Left ventricle myocardium inferior (tissue), 1 donor: ENCODE results near the gene COL15A1. TPM values are rescaled to one million over a fixed set of nuclear protein-coding genes. Genes with fewer than 3 reads are reported as not detected.

Experiments used
- DNase-seq: peaks from one replicate; pipeline ENCODE4 v3.0.0-alpha.2; 2020
- H3K27ac ChIP-seq: fragments of 200-600 bp; replicated peaks from 2 replicates; pipeline ENCODE4 v1.8.0; 2021
- H3K27me3 ChIP-seq: fragments of 200-600 bp; 2 replicates; pipeline ENCODE4 v1.8.0; 2021; ENCODE audit warnings: low read depth
- H3K36me3 ChIP-seq: fragments of 200-600 bp; 2 replicates; pipeline ENCODE4 v1.8.0; 2021
- H3K4me1 ChIP-seq: fragments of 200-600 bp; 2 replicates; pipeline ENCODE4 v1.8.0; 2021
- H3K4me3 ChIP-seq: fragments of 200-600 bp; 2 replicates; pipeline ENCODE4 v1.8.0; 2021; ENCODE audit warnings: mild to moderate bottlenecking, moderate library complexity
- H3K9me3 ChIP-seq: fragments of 200-600 bp; replicated peaks from 2 replicates; pipeline ENCODE4 v1.8.0; 2021
- intact Hi-C: fragments of 100-400 bp; cut with micrococcal nuclease; formaldehyde crosslinking; loops from one replicate; pipeline ENCODE4 v1.11.0; 2022
- total RNA-seq: library from RNA; stranded (reverse); fragmentation: NEBNext Ultra II Directional; extraction: Animal tissue kit (Norgen Biotek cat#: 25700); gene quantifications from one replicate; pipeline ENCODE4 v1.2.1, GENCODE V29; 2021
- TF ChIP-seq, protein P1 (sequence below): fragments of 200-600 bp; IDR thresholded peaks from 2 replicates; pipeline ENCODE4 v1.8.0; 2021; ENCODE audit warnings: antibody characterized with exemption, mild to moderate bottlenecking, borderline replicate concordance
- donor health status: DM: no; HTN: yes; CAD: no; lungs with severe emphysema.

The COL15A1 gene
- total RNA-seq, 1 donor from 2014 or later: 45.4 TPM

DNA sequence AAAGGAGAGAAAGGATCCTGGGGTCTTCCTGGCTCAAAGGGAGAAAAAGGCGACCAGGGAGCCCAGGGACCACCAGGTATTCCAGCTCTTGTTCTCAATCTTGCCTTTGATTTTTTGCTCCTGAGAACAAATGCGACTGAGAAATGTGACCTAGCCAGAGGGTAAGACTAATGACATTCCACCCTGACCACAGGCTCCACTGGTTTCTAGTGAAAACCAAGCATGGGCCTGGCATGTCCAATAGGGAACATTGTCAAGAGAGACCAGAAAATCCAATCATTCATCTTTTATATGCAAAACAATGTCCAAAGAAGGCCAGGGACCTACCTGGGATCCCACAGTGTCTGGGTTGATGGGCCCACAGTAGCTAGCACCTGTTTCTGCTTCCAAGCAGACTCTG, 110.9 kb downstream of the COL15A1 start:
- Histone ChIP-seq H3K4me3 (no peak overlapping the region), H3K27ac (no peak overlapping the region), H3K9me3 (no peaks in the 10 kb centered on the region), H3K4me1 (peaks cover 25% of the 10 kb centered on the region), H3K36me3 (peaks cover 66% of the 10 kb centered on the region), H3K27me3 (no peaks in the 10 kb centered on the region)
- intact Hi-C loops: no loop called here
- no peak for DNase-seq
- TF ChIP-seq, protein P1, sequence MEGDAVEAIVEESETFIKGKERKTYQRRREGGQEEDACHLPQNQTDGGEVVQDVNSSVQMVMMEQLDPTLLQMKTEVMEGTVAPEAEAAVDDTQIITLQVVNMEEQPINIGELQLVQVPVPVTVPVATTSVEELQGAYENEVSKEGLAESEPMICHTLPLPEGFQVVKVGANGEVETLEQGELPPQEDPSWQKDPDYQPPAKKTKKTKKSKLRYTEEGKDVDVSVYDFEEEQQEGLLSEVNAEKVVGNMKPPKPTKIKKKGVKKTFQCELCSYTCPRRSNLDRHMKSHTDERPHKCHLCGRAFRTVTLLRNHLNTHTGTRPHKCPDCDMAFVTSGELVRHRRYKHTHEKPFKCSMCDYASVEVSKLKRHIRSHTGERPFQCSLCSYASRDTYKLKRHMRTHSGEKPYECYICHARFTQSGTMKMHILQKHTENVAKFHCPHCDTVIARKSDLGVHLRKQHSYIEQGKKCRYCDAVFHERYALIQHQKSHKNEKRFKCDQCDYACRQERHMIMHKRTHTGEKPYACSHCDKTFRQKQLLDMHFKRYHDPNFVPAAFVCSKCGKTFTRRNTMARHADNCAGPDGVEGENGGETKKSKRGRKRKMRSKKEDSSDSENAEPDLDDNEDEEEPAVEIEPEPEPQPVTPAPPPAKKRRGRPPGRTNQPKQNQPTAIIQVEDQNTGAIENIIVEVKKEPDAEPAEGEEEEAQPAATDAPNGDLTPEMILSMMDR: no peak

DNA sequence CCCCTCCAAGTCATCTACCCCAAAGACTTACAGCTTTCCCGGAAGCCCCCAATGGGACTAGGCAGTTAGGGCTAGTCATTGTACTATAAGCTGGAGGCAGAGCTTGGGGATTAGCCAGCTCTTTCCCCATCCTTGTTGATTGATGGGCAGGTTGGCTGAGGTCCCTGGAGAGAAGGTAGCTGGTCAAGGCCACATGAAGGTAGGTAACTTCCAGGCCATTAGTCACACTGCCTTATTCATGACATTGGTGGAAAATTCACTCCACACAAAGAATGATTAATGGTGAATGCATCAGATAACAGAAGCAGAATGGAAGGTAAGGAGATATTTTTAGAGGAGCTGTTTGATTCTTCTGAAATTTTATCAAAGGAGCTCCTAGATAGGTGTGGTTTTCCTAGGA, 111.7 kb downstream of the COL15A1 start:
- Histone ChIP-seq H3K27ac (no peak overlapping the region), H3K36me3 (peaks cover 61% of the 10 kb centered on the region), H3K9me3 (no peaks in the 10 kb centered on the region), H3K4me1 (peaks cover 33% of the 10 kb centered on the region), H3K4me3 (no peak overlapping the region), H3K27me3 (no peaks in the 10 kb centered on the region)
- DNase-seq: no peak
- TF ChIP-seq, protein P1: no peak
- intact Hi-C loops: no loop called here

DNA sequence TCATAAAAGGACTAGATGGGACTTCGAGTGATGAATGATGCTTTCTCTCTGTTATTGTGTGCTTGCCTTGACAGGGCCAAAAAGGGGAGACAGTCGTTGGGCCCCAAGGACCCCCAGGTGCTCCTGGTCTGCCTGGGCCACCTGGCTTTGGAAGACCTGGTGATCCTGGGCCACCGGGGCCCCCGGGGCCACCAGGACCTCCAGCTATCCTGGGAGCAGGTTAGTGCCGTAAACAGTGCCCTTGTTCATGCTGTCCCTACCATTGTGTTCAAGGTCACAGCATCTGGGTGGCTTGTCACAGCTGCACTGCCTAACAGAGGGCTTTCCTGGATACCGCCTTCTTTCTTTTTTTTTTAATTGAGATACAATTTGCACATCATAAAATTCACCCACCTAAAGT, 112.5 kb downstream of the COL15A1 start:
- Histone ChIP-seq H3K4me1 (peaks cover 33% of the 10 kb centered on the region), H3K9me3 (no peaks in the 10 kb centered on the region), H3K27ac (no peak overlapping the region), H3K4me3 (no peak overlapping the region), H3K27me3 (no peaks in the 10 kb centered on the region), H3K36me3 (peaks cover 60% of the 10 kb centered on the region)
- intact Hi-C loops: no loop called here
- DNase-seq: no peak
- TF ChIP-seq, protein P1: no peak

DNA sequence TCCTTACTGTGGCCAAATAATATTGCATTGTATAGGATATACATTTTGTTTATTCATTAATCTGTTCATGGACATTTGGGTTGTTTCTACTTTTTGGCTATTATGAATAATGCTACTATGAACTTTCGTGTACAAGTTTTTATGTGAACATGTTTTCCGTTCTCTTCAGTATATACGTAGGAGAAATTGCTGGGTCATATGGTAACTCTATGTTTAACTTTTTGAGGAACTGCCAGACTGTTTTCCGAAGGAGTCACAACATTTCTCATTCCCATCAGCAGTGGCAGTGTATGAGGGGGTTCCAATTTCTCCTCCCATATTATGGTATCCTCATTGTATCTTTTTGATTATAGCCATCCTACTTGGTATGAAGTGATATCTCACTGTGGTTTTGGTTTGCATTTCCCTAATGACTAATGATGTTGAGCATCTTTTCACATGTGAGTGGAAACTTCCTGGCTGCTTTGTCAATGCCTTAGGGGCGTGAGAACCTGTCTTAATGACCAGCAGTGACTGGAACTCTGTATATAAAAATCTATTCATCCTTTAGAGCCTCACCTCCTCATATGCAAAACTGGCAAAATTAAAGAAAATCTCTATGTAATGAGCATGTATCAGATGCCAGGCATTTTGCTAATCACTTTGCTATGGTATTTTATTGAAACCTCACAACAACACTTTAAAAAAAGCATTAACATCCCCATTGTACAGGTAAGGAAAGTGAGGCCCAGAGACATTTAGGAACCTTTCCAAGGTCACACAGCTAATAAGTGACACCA, 113.4 kb downstream of the COL15A1 start:
- no peak for DNase-seq
- H3K4me3 ChIP-seq: no peak overlapping the region
- TF ChIP-seq, protein P1: no peak
- peaks cover 33% of the 10 kb centered on the region for H3K4me1 ChIP-seq
- H3K27me3 ChIP-seq: no peaks in the 10 kb centered on the region
- peak overlapping the region; percentile 84 for H3K27ac ChIP-seq
- no peaks in the 10 kb centered on the region for H3K9me3 ChIP-seq
- peaks cover 62% of the 10 kb centered on the region for H3K36me3 ChIP-seq
- intact Hi-C loops: no loop called here

DNA sequence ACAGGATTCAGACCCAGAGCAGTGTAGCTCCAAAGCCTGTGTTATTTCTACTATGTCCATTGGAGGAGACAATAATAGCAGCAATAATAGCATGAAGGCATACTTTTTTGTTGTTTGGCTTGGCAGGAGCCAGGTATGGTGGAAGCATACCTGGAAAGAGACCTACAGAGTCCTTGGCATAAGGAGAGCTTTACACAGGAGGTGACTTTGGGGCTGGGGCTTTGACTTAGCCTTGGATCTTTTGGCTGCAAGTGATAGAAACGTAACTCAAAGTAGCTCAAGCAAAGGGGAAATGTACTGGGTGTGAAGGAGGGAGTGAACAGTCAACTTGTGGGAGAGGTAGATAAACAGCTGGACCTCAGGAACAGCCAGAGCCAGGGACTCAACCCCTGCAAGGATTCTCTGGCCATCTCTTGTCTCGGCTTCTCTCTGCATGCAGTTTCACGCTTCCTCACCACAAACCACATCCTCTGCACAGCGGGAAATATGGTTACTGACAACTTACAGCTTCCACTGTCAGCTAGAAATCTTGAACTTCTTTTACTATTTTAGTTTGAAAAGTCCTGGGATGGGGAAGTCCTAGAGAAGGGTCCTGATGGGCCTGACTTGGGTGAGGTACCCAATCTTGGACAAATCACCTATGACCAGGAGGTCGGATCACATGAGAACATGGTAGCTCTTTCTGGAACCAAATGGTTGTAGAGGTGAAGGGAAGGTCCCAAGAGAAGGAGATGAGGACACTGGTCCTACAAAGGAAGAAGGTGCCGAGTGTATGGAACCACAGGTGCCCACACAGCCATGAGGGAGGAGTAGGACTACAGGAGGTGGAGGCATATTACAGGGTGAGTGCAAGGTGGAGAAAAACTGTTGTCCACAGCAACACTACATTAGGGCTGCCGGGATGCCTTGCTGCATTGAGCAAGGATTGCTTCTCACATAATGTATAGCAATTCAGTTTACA, 114.2 kb downstream of the COL15A1 start:
- intact Hi-C loops: no loop called here
- Histone ChIP-seq H3K9me3 (no peaks in the 10 kb centered on the region), H3K4me3 (no peak overlapping the region), H3K36me3 (peaks cover 67% of the 10 kb centered on the region), H3K27ac (peak overlapping the region; percentile 84), H3K27me3 (no peaks in the 10 kb centered on the region), H3K4me1 (peaks cover 33% of the 10 kb centered on the region)
- TF ChIP-seq, protein P1: no peak
- DNase-seq: no peak
